HG03469 (cell line): ENCODE data around the gene TTLL6.
"Not testable (repeated sequence)": the region's sequence is repeated elsewhere in the genome, so short reads cannot be mapped to it uniquely, and the experiment has no call there.

ENCODE experiments used
- ATAC-seq: cut with Tn5 transposase; IDR thresholded peaks from one replicate; pipeline ENCODE4 v1.9.1; 2021; ENCODE audit warnings: mild to moderate bottlenecking, moderate library complexity, moderate number of reproducible peaks; ENCODE audit not compliant: unreplicated experiment

TTLL6 gene

GRCh38 chr17:48816774-48817590, at the start of gene TTLL6:
TTLL6 (minus strand) TSS chr17:48817229; CDS start chr17:48817072, 157 bp downstream.
- no peak for ATAC-seq

GRCh38 chr17:48860456-48860855, 43.4 kb upstream of the TTLL6 start:
- ATAC-seq: no peak

GRCh38 chr17:48860034-48860433, 43.0 kb upstream of the TTLL6 start:
- ATAC-seq: no peak

- ATAC-seq: no peak
Measured at GRCh38 chr17:48856122-48856821, 39.2 kb upstream of the TTLL6 start.

GRCh38 chr17:48854774-48855476, 37.9 kb upstream of the TTLL6 start:
- ATAC-seq: no peak

- ATAC-seq: no peak
Measured at GRCh38 chr17:48850792-48851323, 33.8 kb upstream of the TTLL6 start.

- no peak for ATAC-seq
Measured at GRCh38 chr17:48843187-48843900, 26.3 kb upstream of the TTLL6 start.

- ATAC-seq: no peak
Measured at GRCh38 chr17:48842746-48843145, 25.7 kb upstream of the TTLL6 start.

- peak; percentile 64 for ATAC-seq
Measured at GRCh38 chr17:48841395-48841831, 24.4 kb upstream of the TTLL6 start.

GRCh38 chr17:48840441-48840840, 23.4 kb upstream of the TTLL6 start:
- no peak for ATAC-seq

- ATAC-seq: not testable (repeated sequence)
Measured at GRCh38 chr17:48837458-48837857, 20.4 kb upstream of the TTLL6 start.

GRCh38 chr17:48835971-48836370, 18.9 kb upstream of the TTLL6 start:
- no peak for ATAC-seq

GRCh38 chr17:48834973-48835372, 17.9 kb upstream of the TTLL6 start:
- no peak for ATAC-seq

GRCh38 chr17:48831549-48831883, 14.5 kb upstream of the TTLL6 start:
- no peak for ATAC-seq

GRCh38 chr17:48830840-48831548, 14.0 kb upstream of the TTLL6 start, which contains the start of gene CALCOCO2:
CALCOCO2 (plus strand) TSS chr17:48831035; CDS start chr17:48841708, 10,673 bp downstream.
- ATAC-seq: peak; percentile 60

- no peak for ATAC-seq
Measured at GRCh38 chr17:48825446-48826381, 8.7 kb upstream of the TTLL6 start.

- ATAC-seq: not testable (repeated sequence)
Measured at GRCh38 chr17:48820936-48821335, 3.9 kb upstream of the TTLL6 start.

GRCh38 chr17:48819466-48819865, 2.4 kb upstream of the TTLL6 start:
- ATAC-seq: no peak

- ATAC-seq: no peak
Measured at GRCh38 chr17:48818361-48818841, 1.4 kb upstream of the TTLL6 start.
